GM12878 (cell line): ENCODE measurements around the gene IMMP2L.

ENCODE experiments used
- POLR2A ChIP-seq: IDR thresholded peaks from 2 replicates; pipeline ENCODE4 v1.6.1; 2011; ENCODE audit warnings: low read depth, mild to moderate bottlenecking, low read length
- ZBTB40 ChIP-seq: fragments of 450-650 bp; IDR thresholded peaks from 2 replicates; pipeline ENCODE4 v1.6.1; 2016; ENCODE audit warnings: mild to moderate bottlenecking, moderate library complexity, borderline replicate concordance

GRCh38 chr7:110766864-110767263, 795.4 kb downstream of the IMMP2L start:
- TF ChIP-seq POLR2A (no peak), ZBTB40 (no peak)
